ENCODE data around the gene HOMER2. TPM values are rescaled to one million over a fixed set of nuclear protein-coding genes. Genes with fewer than 3 reads are reported as not detected.
"Not testable (repeated sequence)": the region's sequence is repeated elsewhere in the genome, so short reads cannot be mapped to it uniquely, and the experiment has no call there.

Gene HOMER2
- total RNA-seq: 9.4 TPM

GRCh38 chr15:82952158-82953081 lies at the start of gene HOMER2:
TSS of gene HOMER2 (minus strand) at chr15:82952720. CDS start at chr15:82952535, 185 bp downstream.
- DNase-seq (ENCODE audit: low spot score): no peak

- not testable (repeated sequence) for DNase-seq (ENCODE audit: low spot score)
These were observed 48.1 kb upstream of the HOMER2 start for GRCh38 chr15:83000672-83001031.

- no peak for DNase-seq (ENCODE audit: low spot score)
These were observed 47.6 kb upstream of the HOMER2 start for GRCh38 chr15:82999905-83000671.

GRCh38 chr15:82999426-82999825 lies 46.9 kb upstream of the HOMER2 start:
- DNase-seq (ENCODE audit: low spot score): no peak

- no peak for DNase-seq (ENCODE audit: low spot score)
These were observed 43.4 kb upstream of the HOMER2 start for GRCh38 chr15:82995938-82996337.

- DNase-seq (ENCODE audit: low spot score): no peak
These were observed 42.6 kb upstream of the HOMER2 start for GRCh38 chr15:82995076-82995475.

- no peak for DNase-seq (ENCODE audit: low spot score)
These were observed 40.6 kb upstream of the HOMER2 start for GRCh38 chr15:82993144-82993543.

- no peak for DNase-seq (ENCODE audit: low spot score)
These were observed 40.0 kb upstream of the HOMER2 start for GRCh38 chr15:82992436-82992998.

- no peak for DNase-seq (ENCODE audit: low spot score)
These were observed 33.9 kb upstream of the HOMER2 start for GRCh38 chr15:82986442-82986780.

- DNase-seq (ENCODE audit: low spot score): peak; percentile 95
These were observed 33.3 kb upstream of the HOMER2 start, which contains the start of gene RAMAC for GRCh38 chr15:82985688-82986441. TSS of gene RAMAC (plus strand) at chr15:82986210. CDS start at chr15:82989019, 2,809 bp downstream.

- no peak for DNase-seq (ENCODE audit: low spot score)
These were observed 28.5 kb upstream of the HOMER2 start for GRCh38 chr15:82980981-82981380.

GRCh38 chr15:82979726-82980125 lies 27.2 kb upstream of the HOMER2 start:
- no peak for DNase-seq (ENCODE audit: low spot score)

GRCh38 chr15:82978438-82978837 lies 25.9 kb upstream of the HOMER2 start:
- no peak for DNase-seq (ENCODE audit: low spot score)

- DNase-seq (ENCODE audit: low spot score): no peak
These were observed 24.6 kb upstream of the HOMER2 start for GRCh38 chr15:82977076-82977475.

- no peak for DNase-seq (ENCODE audit: low spot score)
These were observed 20.5 kb upstream of the HOMER2 start for GRCh38 chr15:82972990-82973389.

- DNase-seq (ENCODE audit: low spot score): no peak
These were observed 18.9 kb upstream of the HOMER2 start for GRCh38 chr15:82971218-82971984.

GRCh38 chr15:82970696-82971095 lies 18.2 kb upstream of the HOMER2 start:
- DNase-seq (ENCODE audit: low spot score): no peak

- no peak for DNase-seq (ENCODE audit: low spot score)
These were observed 17.7 kb upstream of the HOMER2 start for GRCh38 chr15:82970078-82970686.

- DNase-seq (ENCODE audit: low spot score): no peak
These were observed 16.8 kb upstream of the HOMER2 start for GRCh38 chr15:82969353-82969752.

GRCh38 chr15:82968066-82968465 lies 15.5 kb upstream of the HOMER2 start:
- DNase-seq (ENCODE audit: low spot score): no peak

GRCh38 chr15:82966671-82967071 lies 14.2 kb upstream of the HOMER2 start:
- no peak for DNase-seq (ENCODE audit: low spot score)

Data from ureter (tissue), 1 donor.